HCT116 (cell line): Measurements from ENCODE around the gene MCF2L. TPM values are rescaled to one million over a fixed set of nuclear protein-coding genes. Genes with fewer than 3 reads are reported as not detected.

Experiments used
- ATAC-seq: fragments of 200-7000 bp; cut with Tn5 transposase; 2 replicates; pipeline ENCODE4 v1.9.1; 2020; ENCODE audit warnings: mild to moderate bottlenecking, moderate library complexity
- BruUV-seq: library from RNA; stranded (reverse); fragments of 400-500 nt; replicated peaks from 2 replicates; lab custom pipeline; 2021; lab: Mats Ljungman, UMichigan
- CTCF ChIA-PET: fragments of 300-600 bp; sonication (Branson Sonifier 250); formaldehyde crosslinking; loops from one replicate; lab custom pipeline; 2021; ENCODE audit warnings: antibody characterized with exemption; lab: Charles Lee
- POLR2A ChIA-PET: fragments of 300-600, 350-600 bp; sonication (Branson Sonifier 250); formaldehyde crosslinking; loops from one replicate; lab custom pipeline; 2021; ENCODE audit warnings: antibody characterized with exemption; lab: Charles Lee
- RAD21 ChIA-PET, 2 experiments: fragments of 300-600 bp; sonication (Branson Sonifier 250); formaldehyde crosslinking; loops; one replicate each; lab custom pipeline; 2023; ENCODE audit warnings: low total read pairs in 2 of 2; ENCODE audit not compliant: uncharacterized antibody in 2 of 2, unreplicated experiment in 2 of 2, low non-redundant PET in 1 of 2; lab: Charles Lee
- DNase-seq: peaks from one replicate; pipeline ENCODE4 v3.0.0-alpha.2; 2010; ENCODE audit warnings: low read depth, low spot score
- H2AFZ ChIP-seq: fragments of 200-600 bp; shearing (Covaris generic), sonication (generic); 2 replicates; pipeline ENCODE4 v1.6.1; 2017; ENCODE audit warnings: low read depth, mixed run types, mixed read lengths, antibody characterized with exemption, low read length; ENCODE audit not compliant: poor library complexity, severe bottlenecking
- H3K27ac ChIP-seq: 2 replicates; pipeline ENCODE4 v1.5.1; 2012; ENCODE audit warnings: low read depth, low read length
- H3K27me3 ChIP-seq: fragments of 200-600 bp; sonication (generic); 2 replicates; pipeline ENCODE4 v1.6.1; 2016; ENCODE audit warnings: mixed run types, low read length, mixed read lengths; ENCODE audit not compliant: insufficient read depth
- H3K36me3 ChIP-seq, 2 experiments: fragments of 200-500 bp in 1 of 2; fragments of 200-600 bp in 1 of 2; sonication (Bioruptor generic) in 1 of 2; sonication (generic) in 1 of 2; 2 replicates each; pipeline versions ENCODE4 v1.5.1 to v1.6.1; 2014 to 2016; ENCODE audit warnings: low read length in 2 of 2, inconsistent platforms in 1 of 2, mixed read lengths in 1 of 2, mixed run types in 1 of 2; ENCODE audit not compliant: insufficient read depth in 2 of 2, control insufficient read depth in 1 of 2
- H3K4me1 ChIP-seq, 2 experiments: fragments of 200-600 bp in 1 of 2; sonication (generic) in 1 of 2; 2 replicates each; pipeline versions ENCODE4 v1.5.1 to v1.6.1; 2012 to 2017; ENCODE audit warnings: low read length in 2 of 2, inconsistent platforms in 1 of 2, mild to moderate bottlenecking in 1 of 2, mixed read lengths in 1 of 2, mixed run types in 1 of 2, moderate library complexity in 1 of 2; ENCODE audit not compliant: insufficient read depth in 2 of 2, control insufficient read depth in 1 of 2
- H3K4me2 ChIP-seq: fragments of 200-600 bp; sonication (generic); 2 replicates; pipeline ENCODE4 v1.6.1; 2017; ENCODE audit warnings: mixed run types, low read length, mixed read lengths
- H3K4me3 ChIP-seq, 2 experiments: fragments of 200-600 bp in 1 of 2; sonication (generic) in 1 of 2; replicated peaks in 1 of 2; 2 replicates each; pipeline ENCODE4 v1.5.1; 2011 to 2016; ENCODE audit warnings: low read length in 2 of 2, control low read depth in 1 of 2, low read depth in 1 of 2, mild to moderate bottlenecking in 1 of 2, mixed read lengths in 1 of 2, mixed run types in 1 of 2
- H3K79me2 ChIP-seq: fragments of 200-600 bp; sonication (generic); 2 replicates; pipeline ENCODE4 v1.6.1; 2017; ENCODE audit warnings: mild to moderate bottlenecking, mixed run types, low read length, moderate library complexity, mixed read lengths; ENCODE audit not compliant: insufficient read depth
- H3K9ac ChIP-seq: fragments of 200-600 bp; sonication (generic); 2 replicates; pipeline ENCODE4 v1.6.1; 2016; ENCODE audit warnings: low read length, mixed read lengths
- H3K9me2 ChIP-seq: fragments of 200-600 bp; sonication (generic), shearing (Covaris generic); 2 replicates; pipeline ENCODE4 v1.6.1; 2017; ENCODE audit warnings: mixed run types, mild to moderate bottlenecking, moderate library complexity; ENCODE audit not compliant: insufficient read depth
- H3K9me3 ChIP-seq, 2 experiments: fragments of 200-500 bp in 1 of 2; fragments of 200-600 bp in 1 of 2; sonication (Bioruptor generic) in 1 of 2; sonication (generic) in 1 of 2; 2 replicates each; pipeline ENCODE4 v1.6.1; 2014 to 2017; ENCODE audit warnings: low read length in 2 of 2, mixed read lengths in 2 of 2, inconsistent platforms in 1 of 2, low read depth in 1 of 2, mild to moderate bottlenecking in 1 of 2, mixed run types in 1 of 2, moderate library complexity in 1 of 2; ENCODE audit not compliant: control insufficient read depth in 1 of 2, insufficient read depth in 1 of 2
- H4K20me1 ChIP-seq: fragments of 200-600 bp; sonication (generic), shearing (Covaris generic); 2 replicates; pipeline ENCODE4 v1.6.1; 2017; ENCODE audit warnings: mixed run types, mild to moderate bottlenecking, moderate library complexity; ENCODE audit not compliant: insufficient read depth
- CBX3 ChIP-seq: IDR thresholded peaks from 2 replicates; pipeline ENCODE4 v1.6.1; 2012; ENCODE audit warnings: low read depth
- CTCF ChIP-seq, 3 experiments: fragments of 200-600 bp in 1 of 3; sonication (generic) in 1 of 3; IDR thresholded peaks in 2 of 3; conservative IDR thresholded peaks in 1 of 3; 2 replicates each; pipeline ENCODE4 v1.5.1; 2012 to 2017; ENCODE audit warnings: low read depth in 2 of 3, low read length in 2 of 3, antibody characterized with exemption in 1 of 3, borderline replicate concordance in 1 of 3, control low read depth in 1 of 3, mild to moderate bottlenecking in 1 of 3, mixed read lengths in 1 of 3, mixed run types in 1 of 3, moderate library complexity in 1 of 3; ENCODE audit not compliant: insufficient read depth in 1 of 3
- ELF1 ChIP-seq: IDR thresholded peaks from 2 replicates; pipeline ENCODE4 v1.6.1; 2012; ENCODE audit warnings: low read depth, borderline replicate concordance
- EZH2phosphoT487 ChIP-seq: fragments of 200-600 bp; IDR thresholded peaks from 2 replicates; pipeline ENCODE4 v1.6.1; 2018; ENCODE audit warnings: antibody characterized with exemption, borderline replicate concordance
- JUND ChIP-seq: IDR thresholded peaks from 2 replicates; pipeline ENCODE4 v1.6.1; 2012
- POLR2A ChIP-seq: IDR thresholded peaks from 2 replicates; pipeline ENCODE4 v1.7.0; 2011; ENCODE audit warnings: borderline replicate concordance; ENCODE audit not compliant: insufficient read depth, insufficient read length; ENCODE audit errors: extremely low read depth
- POLR2AphosphoS5 ChIP-seq: IDR thresholded peaks from 2 replicates; pipeline ENCODE4 v1.6.1; 2011; ENCODE audit warnings: mild to moderate bottlenecking, low read depth, low read length, moderate library complexity
- RAD21 ChIP-seq: IDR thresholded peaks from 2 replicates; pipeline ENCODE4 v1.6.1; 2012; ENCODE audit warnings: low read depth, mild to moderate bottlenecking
- SP1 ChIP-seq: IDR thresholded peaks from 2 replicates; pipeline ENCODE4 v1.6.1; 2012; ENCODE audit warnings: low read depth
- SRF ChIP-seq: IDR thresholded peaks from 2 replicates; pipeline ENCODE4 v1.6.1; 2012; ENCODE audit warnings: low read depth
- ZBTB33 ChIP-seq: IDR thresholded peaks from 2 replicates; pipeline ENCODE4 v1.6.1; 2011; ENCODE audit warnings: mild to moderate bottlenecking, low read length, moderate library complexity; ENCODE audit not compliant: insufficient replicate concordance; ENCODE audit errors: extremely low read depth
- intact Hi-C: fragments of 100-400 bp; cut with micrococcal nuclease; formaldehyde crosslinking; loops from 2 replicates; pipeline ENCODE4 v1.10.0; 2022
- total RNA-seq: library from RNA; stranded (reverse); gene quantifications from one replicate; pipeline ENCODE4 v1.2.1, GENCODE V29; 2021; ENCODE audit not compliant: unreplicated experiment

MCF2L gene
- total RNA-seq, 1 experiment from 2014 or later: 19.3 TPM

- ChIA-PET RAD21 (no interaction called here), POLR2A (no interaction called here), CTCF (no interaction called here)
- no peak overlapping the region for H3K27ac ChIP-seq
- no peaks in the 10 kb centered on the region for H3K4me1 ChIP-seq
- no peaks in the 10 kb centered on the region for H3K79me2 ChIP-seq
- no peaks in the 10 kb centered on the region for H3K9me2 ChIP-seq
- DNase-seq: no peak
- H3K9me3 ChIP-seq: no peaks in the 10 kb centered on the region
- no peak overlapping the region for H3K4me3 ChIP-seq
- intact Hi-C loops: no loop called here
- no TSS peak for BruUV-seq
- H3K27me3 ChIP-seq: no peaks in the 10 kb centered on the region
- H3K36me3 ChIP-seq: no peaks in the 10 kb centered on the region
- H3K9ac ChIP-seq: no peak overlapping the region
- ATAC-seq: no peak
- no peak overlapping the region for H2AFZ ChIP-seq
- H4K20me1 ChIP-seq: no peaks in the 10 kb centered on the region
- no peak overlapping the region for H3K4me2 ChIP-seq
- no peak for TF ChIP-seq CTCF (IDR thresholded peaks at IDR 0.05 in 2 of 3, conservative IDR thresholded peaks at IDR 0.05 in 1 of 3; ENCODE audit: borderline replicate concordance in 1 of 3, insufficient read depth in 1 of 3, low read depth in 2 of 3, low read length in 2 of 3)
Observed at GRCh38 chr13:113041896-113042295, 72.9 kb downstream of the MCF2L start.

GRCh38 chr13:113042456-113042855 is 73.4 kb downstream of the MCF2L start:
- CTCF ChIA-PET: no interaction called here
- TF ChIP-seq EZH2phosphoT487 (no peak), ELF1 (no peak), CTCF (IDR thresholded peaks at IDR 0.05 in 2 of 3, conservative IDR thresholded peaks at IDR 0.05 in 1 of 3; ENCODE audit: borderline replicate concordance in 1 of 3, insufficient read depth in 1 of 3, low read depth in 2 of 3, low read length in 2 of 3) (no peak), CBX3 (no peak), POLR2AphosphoS5 (no peak), ZBTB33 (no peak), SP1 (no peak), JUND (no peak), RAD21 (no peak), SRF (no peak), POLR2A (no peak)
- RAD21 ChIA-PET: no interaction called here
- Histone ChIP-seq H3K27ac (no peak overlapping the region), H4K20me1 (no peaks in the 10 kb centered on the region), H3K36me3 (no peaks in the 10 kb centered on the region), H3K27me3 (no peaks in the 10 kb centered on the region), H3K9ac (no peak overlapping the region), H3K79me2 (no peaks in the 10 kb centered on the region), H3K4me1 (no peaks in the 10 kb centered on the region), H3K4me2 (no peak overlapping the region), H3K4me3 (no peak overlapping the region), H3K9me3 (no peaks in the 10 kb centered on the region), H3K9me2 (no peaks in the 10 kb centered on the region), H2AFZ (no peak overlapping the region)
- DNase-seq (no peak), ATAC-seq (no peak)
- POLR2A ChIA-PET: no interaction called here
- BruUV-seq: no TSS peak
- intact Hi-C loops: no loop called here
